Tibial nerve (tissue), 4 donors: ENCODE measurements around the gene ADCY10. TPM values are rescaled to one million over a fixed set of nuclear protein-coding genes. Genes with fewer than 3 reads are reported as not detected.

Source experiments
- DNase-seq, 2 donors: peaks; one replicate each; pipeline ENCODE4 v3.0.0-alpha.2; 2019; ENCODE audit warnings: low spot score in 2 of 2
- H3K27ac ChIP-seq, 4 donors: fragments of 200-600 bp; sonication (generic) in 3 of 4; one replicate each; pipeline ENCODE4 v1.5.1; 2017 to 2019; ENCODE audit warnings: mild to moderate bottlenecking in 1 of 4
- H3K27me3 ChIP-seq, 2 donors: fragments of 200-600 bp; sonication (generic) in 1 of 2; one replicate each; pipeline versions ENCODE4 v1.5.1 to v1.6.0; 2017 to 2019
- H3K36me3 ChIP-seq, 3 donors: fragments of 200-600 bp; sonication (generic); one replicate each; pipeline ENCODE4 v1.5.1; 2018 to 2019
- H3K4me1 ChIP-seq, 4 donors: fragments of 200-600 bp; sonication (generic) in 3 of 4; one replicate each; pipeline ENCODE4 v1.5.1; 2017 to 2019
- H3K4me3 ChIP-seq, 4 donors: fragments of 200-600 bp; sonication (generic) in 3 of 4; one replicate each; pipeline ENCODE4 v1.5.1; 2017 to 2019; ENCODE audit warnings: mild to moderate bottlenecking in 1 of 4, moderate library complexity in 1 of 4
- H3K9me3 ChIP-seq, 4 donors: fragments of 200-600 bp; sonication (generic) in 3 of 4; one replicate each; pipeline ENCODE4 v1.5.1; 2017 to 2019
- CTCF ChIP-seq, 5 experiments: fragments of 200-600 bp in 3 of 5; fragments of 450-650 bp in 2 of 5; sonication (generic) in 3 of 5; IDR thresholded peaks; one replicate each; pipeline ENCODE4 v1.5.1; 2016 to 2019; ENCODE audit warnings: antibody characterized with exemption in 5 of 5, mild to moderate bottlenecking in 3 of 5, moderate library complexity in 2 of 5
- EP300 ChIP-seq, 2 donors: sonication (generic); formaldehyde crosslinking; IDR thresholded peaks; one replicate each; pipeline ENCODE4 v1.6.1; 2017; ENCODE audit warnings: antibody characterized with exemption in 2 of 2, mild to moderate bottlenecking in 1 of 2
- POLR2A ChIP-seq, 2 donors: fragments of 450-650 bp; IDR thresholded peaks; one replicate each; pipeline ENCODE4 v1.6.1; 2017; ENCODE audit warnings: antibody characterized with exemption in 2 of 2, mild to moderate bottlenecking in 2 of 2, moderate library complexity in 2 of 2
- WGBS, 2 donors: methylation state at CpG; one replicate each; pipeline ENCODE4 v1.1.5; 2018; 5-methylcytosine and 5-hydroxymethylcytosine counted together
- total RNA-seq, 4 donors: library from RNA; depleted of rRNA; stranded (reverse); fragments of >200 nt; gene quantifications; one replicate each; pipeline ENCODE4 v1.1.0, GENCODE V29; 2016

The ADCY10 gene
- total RNA-seq, 4 donors from 2014 or later: not detected

GRCh38 chr1:167927046-167927754, 13.3 kb upstream of the ADCY10 start:
- Histone ChIP-seq H3K27me3 (no peaks in the 10 kb centered on the region), H3K27ac (no peak overlapping the region), H3K4me1 (peaks cover 0 to 17% (median under 1%) of the 10 kb centered on the region in 4 donors), H3K36me3 (no peaks in the 10 kb centered on the region), H3K4me3 (no peak overlapping the region), H3K9me3 (no peaks in the 10 kb centered on the region)
- no peak for DNase-seq
- TF ChIP-seq POLR2A (IDR thresholded peaks at IDR 0.05): no peak
- TF ChIP-seq CTCF (IDR thresholded peaks at IDR 0.05): no peak
- no peak for TF ChIP-seq EP300 (IDR thresholded peaks at IDR 0.05)
- 79 to 80% methylated on average over 4 of the region's 4 CpGs for WGBS, 2 donors

GRCh38 chr1:167926486-167926997, 12.6 kb upstream of the ADCY10 start:
- DNase-seq: no peak
- no peak overlapping the region for H3K27ac ChIP-seq
- peaks cover 0 to 19% (median 0%) of the 10 kb centered on the region in 4 donors for H3K4me1 ChIP-seq
- WGBS, 2 donors: 77 to 81% methylated on average over 6 of the region's 6 CpGs
- no peaks in the 10 kb centered on the region for H3K36me3 ChIP-seq
- no peak overlapping the region for H3K4me3 ChIP-seq
- H3K9me3 ChIP-seq: no peaks in the 10 kb centered on the region
- H3K27me3 ChIP-seq: no peaks in the 10 kb centered on the region
- TF ChIP-seq POLR2A (IDR thresholded peaks at IDR 0.05) (no peak), EP300 (IDR thresholded peaks at IDR 0.05) (no peak), CTCF (IDR thresholded peaks at IDR 0.05) (no peak)

GRCh38 chr1:167924543-167925231, 10.8 kb upstream of the ADCY10 start:
- H3K27me3 ChIP-seq: no peaks in the 10 kb centered on the region
- 90 to 97% methylated on average over 2 of the region's 2 CpGs for WGBS, 2 donors
- no peak for DNase-seq
- H3K36me3 ChIP-seq: no peaks in the 10 kb centered on the region
- H3K9me3 ChIP-seq: no peaks in the 10 kb centered on the region
- no peak overlapping the region for H3K4me3 ChIP-seq
- peaks cover 0 to 19% (median 0%) of the 10 kb centered on the region in 4 donors for H3K4me1 ChIP-seq
- no peak overlapping the region for H3K27ac ChIP-seq
- TF ChIP-seq CTCF (IDR thresholded peaks at IDR 0.05) (no peak), POLR2A (IDR thresholded peaks at IDR 0.05) (no peak), EP300 (IDR thresholded peaks at IDR 0.05) (no peak)

GRCh38 chr1:167924102-167924501, 10.2 kb upstream of the ADCY10 start:
- WGBS, 2 donors: 88 to 93% methylated on average over 2 of the region's 2 CpGs

More at GRCh38 chr1:167924102-167924501, 10.2 kb upstream of the ADCY10 start:
- DNase-seq: no peak
- Histone ChIP-seq H3K4me3 (no peak overlapping the region), H3K4me1 (peaks cover 0 to 19% (median 0%) of the 10 kb centered on the region in 4 donors), H3K27ac (no peak overlapping the region), H3K36me3 (no peaks in the 10 kb centered on the region), H3K27me3 (no peaks in the 10 kb centered on the region), H3K9me3 (no peaks in the 10 kb centered on the region)
- TF ChIP-seq POLR2A (IDR thresholded peaks at IDR 0.05) (no peak), EP300 (IDR thresholded peaks at IDR 0.05) (no peak), CTCF (IDR thresholded peaks at IDR 0.05) (no peak)
